Measurements from ENCODE around the gene MT1X. TPM values are rescaled to one million over a fixed set of nuclear protein-coding genes. Genes with fewer than 3 reads are reported as not detected.

The MT1X gene
- total RNA-seq, 2 experiments from 2014 or later, result 17.1 to 21.2 TPM

DNA sequence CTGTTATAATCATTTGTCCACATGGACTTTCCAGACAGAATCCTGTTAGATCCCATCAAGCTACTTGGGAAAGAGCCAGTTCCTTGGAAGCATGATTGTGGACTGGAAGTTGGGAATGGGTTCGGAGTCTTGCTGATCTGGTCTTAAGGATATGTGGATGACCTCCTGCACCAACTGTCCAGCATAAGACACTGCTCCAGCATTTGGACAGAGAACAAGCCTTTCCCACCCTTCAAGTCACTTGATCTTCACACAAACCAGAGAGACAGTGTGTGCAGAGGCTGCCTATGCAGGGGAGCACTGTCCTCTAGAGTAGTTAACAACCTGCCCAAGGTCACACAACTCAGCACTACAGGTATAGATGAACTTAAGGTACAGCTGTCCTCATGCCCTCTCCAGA lies 36.4 kb upstream of the MT1X start:
- no peaks in the 10 kb centered on the region for H3K9me3 ChIP-seq (ENCODE audit: low read length)
- intact Hi-C loops (cut with micrococcal nuclease; ENCODE audit: unreplicated experiment), result no loop called here
- POLR2A ChIA-PET, result interaction anchor here (0.9 kb wide), 1 partner anchor 15 kb away, joined by 3 read pairs; no protein-coding TSS in a partner anchor
- BruUV-seq (replicated peaks), result no TSS peak
- TF ChIP-seq EZH2phosphoT487 (IDR thresholded peaks at IDR 0.05; ENCODE audit: borderline replicate concordance, low read depth, low read length), result no peak
- no peak for TF ChIP-seq CTCF (conservative IDR thresholded peaks at IDR 0.05; ENCODE audit: low read length)
- CTCF ChIA-PET (ENCODE audit: unreplicated experiment), result no interaction called here
- no peaks in the 10 kb centered on the region for H3K9me2 ChIP-seq (ENCODE audit: insufficient read depth, low read length)
- H3K4me2 ChIP-seq (ENCODE audit: low read length), result no peak overlapping the region
- H3K27ac ChIP-seq (ENCODE audit: low read depth, low read length, poor library complexity, severe bottlenecking), result no peak overlapping the region
- H4K20me1 ChIP-seq (ENCODE audit: insufficient read depth, low read length), result no peaks in the 10 kb centered on the region
- H3K4me3 ChIP-seq (ENCODE audit: low read depth, low read length, poor library complexity, severe bottlenecking), result no peak overlapping the region
- H3K79me2 ChIP-seq (ENCODE audit: insufficient read depth, low read depth, low read length), result no peaks in the 10 kb centered on the region
- no peak overlapping the region for H2AFZ ChIP-seq (ENCODE audit: low read length)
- DNase-seq (ENCODE audit: low spot score), result no peak
- H3K4me1 ChIP-seq (ENCODE audit: insufficient read depth, low read length, poor library complexity, severe bottlenecking), result no peaks in the 10 kb centered on the region
- H3K36me3 ChIP-seq (ENCODE audit: insufficient read depth, low read length), result no peaks in the 10 kb centered on the region

DNA sequence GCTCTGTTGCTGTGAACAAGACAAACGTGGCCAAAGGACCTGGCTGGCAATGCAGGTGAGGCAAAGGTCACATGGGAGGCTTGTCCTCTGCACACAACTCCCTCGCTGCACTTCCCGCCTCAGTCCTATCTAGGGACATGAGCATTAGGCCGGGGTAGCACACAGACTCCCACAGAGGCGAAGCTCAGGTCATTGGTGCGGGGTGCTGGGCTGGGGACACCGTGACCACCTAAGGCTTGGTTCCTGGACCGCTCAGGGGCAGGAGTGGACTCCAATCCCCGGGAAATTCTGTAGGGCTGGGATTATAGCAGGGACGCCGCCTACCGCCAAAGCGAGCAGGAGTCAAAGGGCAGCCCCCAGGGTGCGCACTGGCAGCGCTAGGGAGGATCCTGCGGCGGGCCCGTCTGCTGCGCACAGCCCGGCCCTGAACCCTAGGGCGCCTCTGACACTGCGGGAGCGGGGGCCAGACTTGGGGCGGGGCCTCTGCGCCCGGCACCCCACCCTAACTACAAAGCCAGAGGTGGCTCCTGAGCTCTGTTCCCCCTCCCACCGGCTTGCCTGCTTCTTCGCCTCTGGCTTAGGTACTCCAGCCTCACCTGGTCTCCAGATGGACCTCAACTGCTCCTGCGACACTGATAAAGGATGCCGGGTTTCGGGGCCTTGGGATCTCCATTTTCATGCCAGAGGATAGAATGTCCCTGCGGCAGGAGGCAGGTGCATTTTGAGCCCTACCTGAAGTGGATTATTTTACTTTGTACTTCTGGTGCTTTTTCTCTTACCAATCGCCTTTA lies 34.4 kb upstream of the MT1X start:
- Histone ChIP-seq H3K36me3 (ENCODE audit: insufficient read depth, low read length) (no peaks in the 10 kb centered on the region), H3K9me2 (ENCODE audit: insufficient read depth, low read length) (no peaks in the 10 kb centered on the region), H3K4me1 (ENCODE audit: insufficient read depth, low read length, poor library complexity, severe bottlenecking) (peaks cover under 1% of the 10 kb centered on the region), H3K79me2 (ENCODE audit: insufficient read depth, low read depth, low read length) (no peaks in the 10 kb centered on the region), H3K9me3 (ENCODE audit: low read length) (no peaks in the 10 kb centered on the region), H3K4me2 (ENCODE audit: low read length) (no peak overlapping the region), H4K20me1 (ENCODE audit: insufficient read depth, low read length) (no peaks in the 10 kb centered on the region), H3K27ac (ENCODE audit: low read depth, low read length, poor library complexity, severe bottlenecking) (no peak overlapping the region), H2AFZ (ENCODE audit: low read length) (no peak overlapping the region), H3K4me3 (ENCODE audit: low read depth, low read length, poor library complexity, severe bottlenecking) (no peak overlapping the region)
- no TSS peak for BruUV-seq (replicated peaks)
- intact Hi-C loops (cut with micrococcal nuclease; ENCODE audit: unreplicated experiment), result no loop called here
- no peak for TF ChIP-seq CTCF (conservative IDR thresholded peaks at IDR 0.05; ENCODE audit: low read length)
- no peak for TF ChIP-seq EZH2phosphoT487 (IDR thresholded peaks at IDR 0.05; ENCODE audit: borderline replicate concordance, low read depth, low read length)
- POLR2A ChIA-PET, result no interaction called here
- no peak for DNase-seq (ENCODE audit: low spot score)
- CTCF ChIA-PET (ENCODE audit: unreplicated experiment), result no interaction called here

GRCh38 chr16:56649271-56649670 lies 33.0 kb upstream of the MT1X start:
- no peak for TF ChIP-seq EZH2phosphoT487 (IDR thresholded peaks at IDR 0.05; ENCODE audit: borderline replicate concordance, low read depth, low read length)
- TF ChIP-seq CTCF (conservative IDR thresholded peaks at IDR 0.05; ENCODE audit: low read length), result no peak
- H3K9me3 ChIP-seq (ENCODE audit: low read length), result no peaks in the 10 kb centered on the region
- H3K27ac ChIP-seq (ENCODE audit: low read depth, low read length, poor library complexity, severe bottlenecking), result no peak overlapping the region
- H3K79me2 ChIP-seq (ENCODE audit: insufficient read depth, low read depth, low read length), result no peaks in the 10 kb centered on the region
- H3K4me2 ChIP-seq (ENCODE audit: low read length), result no peak overlapping the region
- no peaks in the 10 kb centered on the region for H3K9me2 ChIP-seq (ENCODE audit: insufficient read depth, low read length)
- ChIA-PET POLR2A (no interaction called here), CTCF (ENCODE audit: unreplicated experiment) (no interaction called here)
- no peak overlapping the region for H2AFZ ChIP-seq (ENCODE audit: low read length)
- H3K4me3 ChIP-seq (ENCODE audit: low read depth, low read length, poor library complexity, severe bottlenecking), result no peak overlapping the region
- no peaks in the 10 kb centered on the region for H3K36me3 ChIP-seq (ENCODE audit: insufficient read depth, low read length)
- H3K4me1 ChIP-seq (ENCODE audit: insufficient read depth, low read length, poor library complexity, severe bottlenecking), result peaks cover 6% of the 10 kb centered on the region
- H4K20me1 ChIP-seq (ENCODE audit: insufficient read depth, low read length), result no peaks in the 10 kb centered on the region
- BruUV-seq (replicated peaks), result no TSS peak
- no peak for DNase-seq (ENCODE audit: low spot score)
- intact Hi-C loops (cut with micrococcal nuclease; ENCODE audit: unreplicated experiment), result no loop called here

Data from OCI-LY7 (cell line).